A549 (cell line): ENCODE measurements around the gene IVD. TPM values are rescaled to one million over a fixed set of nuclear protein-coding genes. Genes with fewer than 3 reads are reported as not detected.

ENCODE experiments used
- ATAC-seq, 2 experiments: fragments of 200-7000 bp in 1 of 2; fragments of >200 bp in 1 of 2; cut with Nextera tagmentation in 1 of 2; cut with Tn5 transposase in 1 of 2; 3 replicates each; pipeline versions ENCODE4 v1.8.0 to v1.9.1; 2018 to 2020; ENCODE audit warnings: mild to moderate bottlenecking in 1 of 2, moderate library complexity in 1 of 2
- CTCF ChIA-PET: fragments of 300-600 bp; sonication (Branson Sonifier 250); formaldehyde crosslinking; extraction: SDS; loops from one replicate; lab custom pipeline; 2021; ENCODE audit warnings: antibody characterized with exemption, inconsistent platforms; lab: Yijun Ruan, JAX
- POLR2A ChIA-PET: fragments of 350-600 bp; formaldehyde crosslinking; extraction: SDS; loops from one replicate; lab custom pipeline; 2021; ENCODE audit warnings: antibody characterized with exemption, inconsistent platforms; lab: Yijun Ruan, JAX
- DNase-seq, 2 experiments: peaks; one replicate each; pipeline versions ENCODE4 v3.0.0 to v3.0.0-alpha.2; 2011 to 2016; ENCODE audit warnings: low read depth in 1 of 2, low spot score in 1 of 2
- FAIRE-seq: peaks from 2 replicates; lab custom pipeline; 2011; peaks lifted over from hg19 to GRCh38; lab: Jason Lieb, UNC
- H3K27ac ChIP-seq, 2 experiments: fragments of >200 bp; sonication (Bioruptor Twin); formaldehyde crosslinking; 3 replicates each; pipeline ENCODE4 v1.5.1; 2016 to 2017
- H3K4me1 ChIP-seq: fragments of >200 bp; sonication (Bioruptor Twin); formaldehyde crosslinking; 3 replicates; pipeline ENCODE4 v1.6.1; 2016
- H3K4me2 ChIP-seq: fragments of >200 bp; sonication (Bioruptor Twin); formaldehyde crosslinking; 3 replicates; pipeline ENCODE4 v1.6.1; 2016
- H3K4me3 ChIP-seq: fragments of >200 bp; sonication (Bioruptor Twin); formaldehyde crosslinking; 3 replicates; pipeline ENCODE4 v1.5.1; 2016
- H3K9me3 ChIP-seq: fragments of >200 bp; sonication (Bioruptor Twin); formaldehyde crosslinking; 3 replicates; pipeline ENCODE4 v1.6.1; 2016
- ATOH8 ChIP-seq: fragments of 250-450 bp; sonication (Bioruptor Pico); IDR thresholded peaks from 2 replicates; pipeline ENCODE4 v1.5.0; 2020; ENCODE audit warnings: low read depth, mild to moderate bottlenecking, moderate library complexity
- CBX8 ChIP-seq: fragments of 200-600 bp; sonication (generic); IDR thresholded peaks from 2 replicates; pipeline ENCODE4 v1.6.1; 2016
- E2F6 ChIP-seq: IDR thresholded peaks from 2 replicates; pipeline ENCODE4 v1.6.1; 2012; ENCODE audit warnings: low read depth, borderline replicate concordance
- HES2 ChIP-seq: fragments of >200 bp; sonication (Bioruptor Twin); formaldehyde crosslinking; IDR thresholded peaks from 2 replicates; pipeline ENCODE4 v1.6.1; 2016
- HOXB5 ChIP-seq: fragments of 250-450 bp; sonication (Bioruptor Pico); IDR thresholded peaks from 2 replicates; pipeline ENCODE4 v1.5.0; 2020; ENCODE audit warnings: mild to moderate bottlenecking, moderate library complexity
- MYC ChIP-seq: IDR thresholded peaks from 2 replicates; pipeline ENCODE4 v1.6.1; 2012; ENCODE audit warnings: mild to moderate bottlenecking, inconsistent platforms, low read length, improper control_type of control experiment, borderline replicate concordance
- NFE2L2 ChIP-seq: fragments of 150-350 bp; conservative IDR thresholded peaks from 2 replicates; pipeline ENCODE4 v1.6.1; 2014; ENCODE audit warnings: low read length
- NR3C1 ChIP-seq: fragments of >200 bp; sonication (Bioruptor Twin); formaldehyde crosslinking; IDR thresholded peaks from 3 replicates; pipeline ENCODE4 v1.6.1; 2017
- PHF8 ChIP-seq: fragments of 200-600 bp; sonication (generic); IDR thresholded peaks from 2 replicates; pipeline ENCODE4 v1.6.1; 2016; ENCODE audit warnings: low read depth, mild to moderate bottlenecking, antibody characterized with exemption, moderate library complexity, borderline replicate concordance
- POLR2A ChIP-seq: IDR thresholded peaks from 2 replicates; pipeline ENCODE4 v1.6.1; 2012; ENCODE audit warnings: mild to moderate bottlenecking, low read length
- RAD21 ChIP-seq, 2 experiments: fragments of >200 bp in 1 of 2; sonication (Bioruptor Twin) in 1 of 2; formaldehyde crosslinking in 1 of 2; IDR thresholded peaks in 1 of 2; conservative IDR thresholded peaks in 1 of 2; 2 replicates in 1 of 2; 3 replicates in 1 of 2; pipeline ENCODE4 v1.6.1; 2012 to 2018; ENCODE audit warnings: inconsistent platforms in 1 of 2
- RCOR1 ChIP-seq: fragments of 150-350 bp; IDR thresholded peaks from 2 replicates; pipeline ENCODE4 v1.6.1; 2014; ENCODE audit warnings: antibody characterized with exemption, low read length, low read depth
- RNF2 ChIP-seq: fragments of 200-600 bp; sonication (generic); IDR thresholded peaks from 2 replicates; pipeline ENCODE4 v1.6.1; 2016; ENCODE audit warnings: low read depth, mild to moderate bottlenecking, antibody characterized with exemption, moderate library complexity, borderline replicate concordance
- SMC3 ChIP-seq: fragments of >200 bp; sonication (Bioruptor Twin); formaldehyde crosslinking; IDR thresholded peaks from 3 replicates; pipeline ENCODE4 v1.6.1; 2018; ENCODE audit warnings: inconsistent platforms
- ZSCAN20 ChIP-seq: fragments of 250-450 bp; sonication (Bioruptor Pico); IDR thresholded peaks from 2 replicates; pipeline ENCODE4 v1.8.0; 2022; ENCODE audit warnings: mild to moderate bottlenecking, moderate library complexity
- WGBS: methylation state at CpG from one replicate; pipeline ENCODE4 v1.1.6; 2017; ENCODE audit errors: missing lambda C conversion rate; 5-methylcytosine and 5-hydroxymethylcytosine counted together
- polyA plus RNA-seq, 4 experiments: library from polyadenylated mRNA; depleted of rRNA in 3 of 4; stranded (reverse); fragments of >200 nt; fragmentation: RNase III in 1 of 4; extraction: RNeasy Plus Mini Kit Qiagen cat#74134 plus additional on column Dnase treatment in 1 of 4; gene quantifications; 2 replicates in 3 of 4; 3 replicates in 1 of 4; pipeline ENCODE4 v1.2.3, GENCODE V29; 2011 to 2017
- TF ChIP-seq, protein P1 (sequence below): IDR thresholded peaks from 2 replicates; pipeline ENCODE4 v1.6.1; 2012

The IVD gene
- polyA plus RNA-seq, 2 of the 4 experiments (the other 2 are of a cell fraction) = 10.2 to 12.4 TPM

DNA sequence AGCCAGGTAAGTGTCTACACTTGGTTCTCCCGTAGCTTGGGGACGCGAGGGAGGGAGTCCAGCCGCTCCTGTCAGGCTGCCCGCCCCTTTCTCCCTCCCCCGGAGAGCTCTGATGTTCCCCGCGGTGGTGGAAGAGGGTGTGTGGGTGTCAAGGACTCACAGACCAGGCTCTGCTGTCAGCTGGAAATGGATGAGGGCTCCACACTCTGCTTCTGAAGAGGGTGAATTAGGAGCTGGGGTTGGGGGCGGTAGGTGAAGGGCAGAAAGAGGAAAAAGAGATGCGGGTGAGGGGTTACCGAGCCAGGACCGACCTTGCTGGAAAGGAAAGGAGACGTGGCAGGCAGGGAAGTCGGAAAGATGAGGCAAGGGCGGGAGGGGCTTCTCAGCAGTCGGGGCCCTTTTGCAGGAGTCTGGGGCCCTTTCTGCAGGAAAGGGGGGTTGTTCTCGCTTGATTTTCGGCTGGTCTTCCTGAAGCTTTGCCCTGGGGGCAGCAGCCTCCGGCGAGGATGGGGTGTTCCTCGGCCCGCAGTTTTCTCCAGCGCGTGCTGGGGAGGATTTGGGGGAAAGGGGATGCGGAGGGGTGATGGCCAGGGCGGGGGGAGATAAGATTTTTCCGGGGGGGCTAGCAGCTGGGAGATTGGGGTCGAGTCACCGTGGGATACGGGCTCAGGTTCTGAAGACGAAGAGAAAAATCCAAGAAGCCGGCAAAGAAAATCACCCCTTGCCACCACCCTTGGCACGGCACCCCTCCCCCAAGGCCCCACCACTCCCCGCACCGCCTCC, 34.6 kb downstream of the IVD start:
- FAIRE-seq (no peak), ATAC-seq (peak; percentile 46 to 66; a peak in 5 of 6 replicates), DNase-seq (peak in 1 of 2 experiments; percentile 18)
- peaks cover 22% of the 10 kb centered on the region; the same call in 1 of the 3 replicates for H3K4me1 ChIP-seq
- H3K4me2 ChIP-seq = peak overlapping the region; percentile 100
- 0 out of 2 replicates have a peak, but pooled peaks have one; percentile 8 for TF ChIP-seq POLR2A
- peak; percentile 21; the same call in 1 of the 2 replicates for TF ChIP-seq PHF8
- no peak for TF ChIP-seq NR3C1
- 1% methylated on average over 17 of the region's 35 CpGs for whole genome bisulfite sequencing
- no peaks in the 10 kb centered on the region for H3K9me3 ChIP-seq
- peak overlapping the region; percentile 91 to 100 for H3K27ac ChIP-seq
- ChIA-PET POLR2A (no interaction called here), CTCF (interaction anchor here (0.6 to 4.1 kb wide), 12 partner anchors 11 to 165 kb away, joined by 3 to 18 read pairs (median 4); no protein-coding TSS in a partner anchor)
- peak overlapping the region; percentile 93 for H3K4me3 ChIP-seq

- no peak for FAIRE-seq
- POLR2A ChIA-PET = interaction anchor here (0.6 kb wide), 1 partner anchor 18 kb away, joined by 9 read pairs; no protein-coding TSS in a partner anchor
- TF ChIP-seq SMC3 (no peak), ATOH8 (CRISPR knock-in tag) (no peak), NFE2L2 (no peak), MYC (no peak), HOXB5 (CRISPR knock-in tag) (no peak), RAD21 (conservative IDR thresholded peaks at IDR 0.05 in 1 of 2, IDR thresholded peaks at IDR 0.05 in 1 of 2) (0 out of 5 replicates have a peak, but pooled peaks of 1 of the 2 experiments have one; percentile 11), CBX8 (no peak), E2F6 (0 out of 2 replicates have a peak, but pooled peaks have one; percentile 39)
- TF ChIP-seq, protein P1, sequence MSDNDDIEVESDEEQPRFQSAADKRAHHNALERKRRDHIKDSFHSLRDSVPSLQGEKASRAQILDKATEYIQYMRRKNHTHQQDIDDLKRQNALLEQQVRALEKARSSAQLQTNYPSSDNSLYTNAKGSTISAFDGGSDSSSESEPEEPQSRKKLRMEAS = peak; percentile 63; the same call in 1 of the 2 replicates
These were observed 35.4 kb downstream of the IVD start, which contains the start of gene BAHD1 for GRCh38 chr15:40440743-40441564. Gene BAHD1 (plus strand): TSS chr15:40440953. CDS start chr15:40458465, 17,512 bp downstream.

DNA sequence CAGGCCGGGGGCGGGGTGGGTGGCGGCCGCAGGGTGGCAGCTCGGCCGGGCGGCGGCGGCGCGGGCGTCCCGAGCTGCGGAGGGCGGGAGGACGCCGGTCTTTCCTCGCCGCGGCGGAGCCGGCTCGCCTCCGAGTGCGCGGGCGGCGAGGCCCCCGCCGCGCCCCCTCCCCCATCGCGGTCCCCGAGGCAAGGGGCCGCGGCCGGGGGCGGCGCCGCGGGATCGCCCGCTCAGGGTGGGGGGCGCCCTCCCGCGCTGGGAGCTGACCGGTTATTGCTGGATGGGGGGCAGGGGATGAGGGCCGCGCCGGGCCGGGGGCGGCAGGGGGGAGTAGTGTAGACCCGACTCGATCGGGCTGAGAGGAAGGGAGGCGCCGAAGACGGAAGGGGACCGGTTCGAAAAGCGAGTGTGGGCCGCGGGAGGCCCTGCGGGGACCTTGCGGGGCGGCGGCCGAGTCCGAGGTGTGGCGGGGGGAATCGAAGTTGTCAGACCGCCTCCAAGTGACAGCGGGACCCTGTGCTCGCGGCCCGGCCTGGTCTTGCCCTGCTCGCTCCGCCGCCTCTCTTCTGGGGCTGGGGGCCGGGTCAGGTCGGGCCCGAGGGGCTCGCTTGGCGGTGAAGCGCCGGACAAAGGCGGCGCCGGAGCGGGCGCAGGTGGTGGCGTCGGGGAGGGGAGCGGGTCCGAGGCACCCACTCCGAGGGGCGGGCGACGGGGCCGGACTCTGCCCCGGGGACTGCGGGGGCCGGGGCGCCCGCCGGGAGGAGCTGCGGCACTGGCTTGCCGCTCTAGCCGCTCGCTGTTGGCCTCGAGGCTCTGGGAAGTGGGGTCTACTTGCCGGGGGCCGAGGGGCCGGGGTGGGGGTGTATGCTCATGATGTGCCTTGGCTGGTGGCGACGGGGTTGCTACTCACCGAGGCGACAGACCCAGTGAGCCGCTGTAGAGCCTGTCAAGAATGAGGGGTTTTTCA, 36.3 kb downstream of the IVD start:
- peak overlapping the region; percentile 93 for H3K4me3 ChIP-seq
- H3K9me3 ChIP-seq = no peaks in the 10 kb centered on the region
- ChIA-PET CTCF (interaction anchor here (0.6 to 4.1 kb wide), 6 partner anchors 11 to 328 kb away, joined by 3 to 18 read pairs (median 6); no protein-coding TSS in a partner anchor), POLR2A (no interaction called here)
- H3K27ac ChIP-seq = peak overlapping the region; percentile 91 to 100
- FAIRE-seq (no peak), ATAC-seq (no peak), DNase-seq (no peak)
- peak overlapping the region; percentile 97 for H3K4me2 ChIP-seq
- WGBS = 89% methylated on average over 5 of the region's 119 CpGs
- peaks cover 14% of the 10 kb centered on the region; the same call in 1 of the 3 replicates for H3K4me1 ChIP-seq
- TF ChIP-seq RCOR1 = no peak
- no peak for TF ChIP-seq ZSCAN20
- TF ChIP-seq HES2 = no peak
- TF ChIP-seq RNF2 = no peak
- no peak for TF ChIP-seq NFE2L2

More at GRCh38 chr15:40440743-40441564, 35.4 kb downstream of the IVD start, which contains the start of gene BAHD1:
- H3K4me1 ChIP-seq = peaks cover 21% of the 10 kb centered on the region; the same call in 1 of the 3 replicates
- H3K9me3 ChIP-seq = no peaks in the 10 kb centered on the region
- CTCF ChIA-PET = interaction anchor here (0.6 to 4.1 kb wide), 9 partner anchors 10 to 329 kb away, joined by 3 to 18 read pairs (median 4); no protein-coding TSS in a partner anchor
- peak within 1 kb of the TSS; percentile 91 to 100 for H3K27ac ChIP-seq
- peak within 1 kb of the TSS; percentile 100 for H3K4me2 ChIP-seq
- no CpG with 5 or more reads among the region's 119 CpGs for WGBS
- peak; percentile 89 to 96 for DNase-seq
- peak within 1 kb of the TSS; percentile 93 for H3K4me3 ChIP-seq
- peak; percentile 84 to 92 for ATAC-seq
